GM21360 (cell line): ENCODE results near the gene RGS3.

Experiments
- ATAC-seq: cut with Tn5 transposase; IDR thresholded peaks from one replicate; pipeline ENCODE4 v1.9.1; 2021; ENCODE audit warnings: mild to moderate bottlenecking, moderate library complexity; ENCODE audit not compliant: unreplicated experiment

RGS3 gene

DNA sequence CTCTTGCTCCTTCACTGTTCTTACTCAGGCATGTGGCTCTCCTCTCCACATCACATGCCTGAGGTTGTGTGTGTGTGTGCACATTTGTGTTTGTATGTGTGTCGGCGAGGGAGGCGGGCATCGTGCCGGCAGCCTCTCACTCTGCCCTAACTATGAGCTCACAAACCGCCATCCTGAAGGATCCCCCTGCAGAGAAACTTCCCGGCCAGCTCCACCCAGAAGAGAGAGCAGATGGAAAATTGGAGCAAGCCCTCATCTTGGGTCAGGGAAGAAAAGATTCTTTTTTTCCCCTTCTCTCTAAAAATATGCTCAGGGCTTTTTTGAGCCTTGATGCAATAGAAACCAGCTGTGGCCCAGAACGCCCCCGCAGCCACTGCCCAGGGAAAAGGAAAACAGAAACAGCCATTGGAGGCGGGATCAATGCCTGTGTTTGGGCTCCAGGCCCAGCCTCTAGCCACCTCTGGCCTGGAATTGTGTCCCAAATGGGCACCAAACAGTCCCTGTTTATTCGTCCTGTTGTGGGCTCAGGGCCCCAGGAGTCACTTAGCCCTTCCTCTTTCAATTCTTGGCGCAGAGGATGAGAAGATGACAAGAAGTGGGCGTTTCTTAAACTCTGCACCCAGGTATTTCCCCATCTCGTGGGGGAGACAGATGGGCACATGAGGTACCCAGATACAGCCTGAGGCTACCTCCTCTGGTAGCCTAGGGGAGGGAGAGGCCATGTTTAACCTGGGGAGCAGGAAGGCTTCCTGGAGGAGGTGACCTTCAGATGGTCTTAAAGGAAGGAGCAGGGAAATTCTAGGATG is 151.5 kb downstream of the RGS3 start:
- peak; percentile 63 for ATAC-seq

GRCh38 chr9:113616116-113616515 is 152.6 kb downstream of the RGS3 start:
- no peak for ATAC-seq

- ATAC-seq = no peak
Observed at GRCh38 chr9:113616621-113617496, 153.3 kb downstream of the RGS3 start.

GRCh38 chr9:113617550-113617949 is 154.0 kb downstream of the RGS3 start:
- no peak for ATAC-seq

- ATAC-seq = no peak
Observed at GRCh38 chr9:113618836-113619490, 155.4 kb downstream of the RGS3 start.

DNA sequence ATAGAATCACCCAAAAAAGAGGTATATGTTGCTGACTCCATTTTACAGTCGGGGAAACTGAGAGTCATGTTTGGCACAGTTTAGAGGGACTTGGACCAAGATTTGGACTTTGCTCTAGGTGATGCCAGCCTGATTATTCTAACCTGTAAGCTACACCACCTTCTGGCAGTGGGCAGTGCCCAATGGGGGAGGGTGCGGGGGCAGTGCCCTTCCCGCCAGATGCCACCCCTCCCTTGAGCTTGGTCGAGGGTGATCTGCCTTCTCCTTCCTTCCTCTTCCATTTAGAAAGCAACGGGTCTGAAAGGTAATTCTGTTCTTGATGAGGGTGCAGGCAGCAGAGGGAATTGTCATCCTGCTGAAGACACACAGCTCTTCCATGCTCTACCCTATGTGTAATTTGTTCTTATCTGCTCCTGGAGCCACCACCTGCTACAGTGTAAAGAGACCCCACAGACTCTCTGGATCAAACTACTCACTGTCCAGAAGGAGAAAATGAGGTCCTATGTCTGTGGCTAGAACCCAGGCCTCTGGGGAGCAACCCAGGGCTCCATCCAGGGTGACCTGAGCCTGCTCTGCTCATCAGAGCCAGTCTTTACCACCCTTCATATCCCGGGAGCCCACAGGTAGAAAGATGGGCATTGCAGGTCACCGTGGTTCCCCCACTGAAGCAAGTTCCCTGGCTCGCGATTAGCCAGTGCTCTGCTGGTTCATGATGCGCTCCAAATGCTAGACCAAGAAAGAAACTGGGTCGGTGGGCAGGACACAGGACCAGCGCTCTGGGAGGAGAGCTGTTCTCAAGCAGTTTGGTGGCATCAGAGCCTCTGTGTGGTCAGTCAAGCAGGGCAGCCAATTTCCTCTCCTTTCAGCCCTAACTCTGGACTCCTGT is 156.2 kb downstream of the RGS3 start:
- no peak for ATAC-seq

GRCh38 chr9:113620377-113621161 is 157.0 kb downstream of the RGS3 start:
- no peak for ATAC-seq

- no peak for ATAC-seq
Observed at GRCh38 chr9:113621309-113621791, 157.8 kb downstream of the RGS3 start.

- ATAC-seq = no peak
Observed at GRCh38 chr9:113621980-113622379, 158.5 kb downstream of the RGS3 start.

GRCh38 chr9:113622600-113623400 is 159.3 kb downstream of the RGS3 start:
- peak; percentile 84 for ATAC-seq

- ATAC-seq = no peak
Observed at GRCh38 chr9:113623851-113624485, 160.4 kb downstream of the RGS3 start.

GRCh38 chr9:113624721-113625120 is 161.2 kb downstream of the RGS3 start:
- ATAC-seq = no peak

DNA sequence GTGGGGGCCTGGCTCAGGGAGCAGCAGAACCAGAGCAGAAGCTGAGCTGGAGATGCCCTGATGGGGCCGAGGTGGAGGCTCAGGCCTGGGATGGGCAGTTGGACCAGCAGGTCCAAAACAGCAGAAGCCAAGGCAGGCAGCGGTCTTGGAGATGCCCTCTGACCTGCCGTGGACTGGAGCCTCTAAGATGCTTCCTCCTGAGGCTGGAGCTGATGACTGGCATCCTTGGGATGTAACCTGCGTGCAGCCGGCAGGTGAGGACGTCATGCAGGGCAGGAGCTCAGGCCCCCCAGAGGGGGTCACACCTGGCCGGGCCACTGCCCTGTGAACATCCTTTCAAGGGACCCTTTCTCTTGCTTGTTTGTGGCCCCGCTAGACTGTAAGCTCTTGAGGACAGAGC is 162.0 kb downstream of the RGS3 start:
- no peak for ATAC-seq

DNA sequence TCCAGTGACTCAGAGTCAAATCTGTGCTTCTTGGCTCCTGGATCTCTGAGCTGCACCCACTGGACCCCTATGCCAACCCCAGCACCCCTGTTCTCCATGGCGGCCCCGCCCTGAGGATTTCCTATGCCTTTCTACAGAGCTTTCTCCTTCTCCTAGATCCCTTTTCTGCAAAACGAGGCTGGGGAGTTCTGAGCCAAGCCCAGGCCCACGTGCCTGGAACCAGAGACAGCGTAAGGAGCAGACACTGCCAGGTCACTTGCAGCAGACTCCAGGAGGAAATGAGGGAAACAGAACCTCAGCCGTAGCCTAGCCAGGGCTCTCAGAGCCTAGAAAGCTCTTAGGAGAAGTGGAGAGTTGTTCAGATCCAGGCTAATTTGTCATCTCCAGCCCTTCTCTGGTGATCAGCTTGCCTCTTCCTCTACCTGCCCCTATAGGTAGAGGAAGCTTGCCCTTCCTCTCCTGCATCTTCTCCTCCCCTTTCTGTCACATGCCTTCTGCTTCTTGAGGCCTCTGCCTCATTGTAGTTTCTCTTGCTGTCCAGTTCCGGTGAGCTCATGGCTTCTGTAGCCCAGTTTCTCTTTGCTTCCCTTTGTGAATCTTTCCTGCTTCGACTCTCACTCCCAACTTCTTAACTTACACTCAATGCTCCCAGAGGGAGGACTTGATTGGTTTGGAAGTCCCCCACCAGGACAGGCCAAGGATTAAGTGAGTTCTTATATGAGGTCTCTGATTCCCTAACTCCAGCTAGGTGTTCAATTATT is 163.4 kb downstream of the RGS3 start:
- no peak for ATAC-seq

DNA sequence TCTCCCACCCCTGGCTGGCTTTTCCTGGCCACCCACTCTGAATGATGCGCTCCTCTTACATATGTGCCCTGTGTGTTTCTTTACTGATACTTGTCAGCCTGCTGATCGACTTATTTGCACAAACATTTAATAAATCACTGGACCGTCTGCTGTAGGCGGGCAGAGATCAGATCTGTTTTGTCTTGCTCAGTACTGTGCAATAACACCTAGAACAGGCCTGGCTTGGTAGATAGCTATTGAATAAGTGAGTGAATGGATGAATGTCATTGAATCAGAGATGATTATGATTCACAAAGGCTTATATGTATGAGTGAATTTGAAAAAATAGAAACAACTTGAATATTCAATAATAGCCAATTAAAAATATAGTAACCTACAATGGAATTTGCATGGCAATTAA is 165.1 kb downstream of the RGS3 start:
- no peak for ATAC-seq

DNA sequence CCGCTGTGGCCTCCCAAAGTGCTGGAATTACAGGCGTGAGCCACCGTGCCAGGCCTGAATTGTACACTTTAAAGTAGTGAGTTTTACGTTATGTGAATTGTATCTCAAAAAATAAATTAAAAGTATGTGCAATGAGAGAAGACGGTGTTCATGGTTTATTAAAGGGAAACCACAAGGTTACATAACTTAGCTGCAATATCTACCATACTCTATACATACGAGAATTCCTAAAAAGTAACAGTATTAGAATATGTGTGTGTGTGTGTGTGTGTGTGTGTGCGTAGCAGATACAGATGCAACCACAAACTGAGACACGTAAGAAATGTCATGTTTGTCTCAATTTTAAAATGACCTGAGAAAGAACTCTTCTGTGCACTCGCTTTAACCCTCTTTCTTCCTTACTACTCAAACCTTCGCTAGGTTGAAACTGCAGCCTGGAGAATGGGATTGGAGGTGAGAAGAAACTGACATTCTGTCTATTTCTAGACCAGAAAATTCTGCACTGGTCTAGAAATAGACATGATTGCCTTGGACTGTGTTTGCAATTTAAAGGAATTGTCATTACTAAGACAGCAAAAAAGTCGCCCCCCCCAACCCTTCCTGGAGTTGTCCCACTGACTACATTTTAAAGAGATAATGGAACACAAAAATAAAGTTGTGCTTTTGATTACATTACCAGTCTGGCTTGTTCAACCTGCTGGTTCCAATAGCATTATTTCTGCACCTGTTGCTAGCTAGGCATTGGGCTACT is 167.0 kb downstream of the RGS3 start:
- ATAC-seq = no peak
